Fibroblast of skin of left biceps (primary cell): Measurements from ENCODE around the gene SYNJ2.
"Not testable (repeated sequence)": the region's sequence is repeated elsewhere in the genome, so short reads cannot be mapped to it uniquely, and the experiment has no call there.

Experiments used
- DNase-seq, 2 experiments: peaks; one replicate each; pipeline ENCODE4 v3.0.0-alpha.2; 2013; ENCODE audit warnings: low read depth in 2 of 2

Gene SYNJ2

GRCh38 chr6:157956171-157956730 lies 25.4 kb upstream of the SYNJ2 start:
- no peak for DNase-seq

DNA sequence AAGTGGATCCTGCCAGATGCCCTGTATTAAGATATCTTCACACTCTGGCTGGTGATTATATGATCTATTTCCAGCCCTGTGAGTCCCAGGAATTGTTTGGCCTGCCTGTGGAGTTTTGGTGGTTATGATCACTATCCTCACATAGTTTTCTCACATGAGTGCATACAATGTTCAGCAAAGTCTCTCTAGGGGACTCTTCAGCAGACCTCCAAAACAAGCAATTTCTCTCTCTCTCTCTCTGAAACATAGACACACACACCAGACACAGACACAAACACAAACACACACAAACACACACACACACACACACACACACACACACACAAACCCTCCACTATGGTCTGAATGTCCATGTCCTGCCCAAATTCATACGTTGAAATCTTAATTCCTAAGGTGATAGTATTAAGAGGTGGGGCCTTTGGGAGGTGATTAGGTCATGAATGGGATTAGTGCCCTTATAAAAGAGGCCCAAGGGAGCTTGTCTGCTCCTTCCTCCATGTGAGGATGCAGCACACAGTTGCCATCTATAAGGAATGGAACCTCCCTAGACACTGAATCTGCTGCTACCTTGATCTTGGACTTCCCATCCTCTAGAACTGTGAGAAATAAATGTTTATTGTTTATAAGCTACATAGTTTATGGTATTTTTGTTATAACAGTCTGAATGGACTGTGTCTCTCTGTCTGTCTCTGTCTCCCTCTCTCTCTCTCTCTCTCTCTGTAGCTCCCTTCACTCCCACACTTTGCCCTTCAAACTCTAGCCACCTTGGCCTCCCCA lies 22.0 kb upstream of the SYNJ2 start:
- no peak for DNase-seq

- no peak for DNase-seq
These were observed 20.4 kb upstream of the SYNJ2 start for GRCh38 chr6:157961153-157961831.

GRCh38 chr6:157961832-157962575 lies 19.7 kb upstream of the SYNJ2 start:
- no peak for DNase-seq

- DNase-seq: peak; percentile 47 to 48
These were observed 18.9 kb upstream of the SYNJ2 start for GRCh38 chr6:157962601-157963302.

GRCh38 chr6:157964100-157964499 lies 17.6 kb upstream of the SYNJ2 start:
- DNase-seq: no peak

DNA sequence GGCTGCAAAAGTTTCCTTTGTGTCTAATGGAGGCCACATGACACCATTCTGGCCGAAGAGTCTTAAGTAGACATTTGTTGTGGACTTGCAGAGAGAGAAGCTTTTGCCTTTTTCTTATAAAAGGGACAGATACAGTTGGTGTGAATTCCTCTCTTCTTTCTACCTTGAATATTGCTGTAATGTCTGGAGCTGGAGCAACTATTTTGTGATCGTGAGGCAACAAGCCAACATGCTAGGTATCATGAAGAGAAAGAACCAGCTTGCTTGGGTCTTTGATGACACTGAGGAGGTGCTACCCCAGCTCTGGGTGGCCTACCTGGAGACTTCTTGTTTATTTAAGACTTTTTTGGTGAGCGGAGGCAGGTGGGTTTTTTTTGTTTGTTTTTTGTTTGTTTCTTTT lies 16.3 kb upstream of the SYNJ2 start:
- DNase-seq: no peak

GRCh38 chr6:157966589-157966977 lies 15.1 kb upstream of the SYNJ2 start:
- no peak for DNase-seq

GRCh38 chr6:157967020-157967419 lies 14.6 kb upstream of the SYNJ2 start:
- DNase-seq: no peak

- no peak for DNase-seq
These were observed 14.2 kb upstream of the SYNJ2 start for GRCh38 chr6:157967486-157967885.

GRCh38 chr6:157972177-157972576 lies 9.5 kb upstream of the SYNJ2 start:
- not testable (repeated sequence) for DNase-seq

DNA sequence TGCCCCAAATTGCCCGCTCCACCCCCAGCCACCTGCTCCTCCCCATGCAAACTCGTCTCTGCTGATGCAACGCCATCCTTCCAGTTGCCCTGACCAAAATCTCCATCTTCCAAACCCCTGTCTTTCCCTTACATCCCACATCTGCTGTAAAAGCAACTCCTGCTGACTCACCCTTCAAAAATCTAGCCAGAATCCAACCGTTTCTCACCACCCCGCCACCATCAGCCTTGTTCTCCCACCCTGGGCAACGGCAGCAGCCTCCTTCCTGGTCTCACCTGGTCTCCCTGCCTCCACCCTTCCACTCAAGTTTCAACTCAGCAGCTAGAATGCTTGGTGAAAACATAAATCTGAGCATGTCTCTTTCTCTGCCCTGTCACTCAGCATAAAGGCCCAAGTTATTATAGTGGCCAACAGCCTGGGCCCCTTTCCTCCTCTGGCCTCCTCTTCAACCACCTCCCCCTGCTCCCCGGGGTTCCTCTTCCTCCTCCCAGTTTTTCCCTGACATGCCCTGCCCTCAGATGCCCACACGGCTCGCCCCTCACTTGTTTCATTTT lies 7.2 kb upstream of the SYNJ2 start:
- DNase-seq: peak in 1 of 2 experiments; percentile 37

DNA sequence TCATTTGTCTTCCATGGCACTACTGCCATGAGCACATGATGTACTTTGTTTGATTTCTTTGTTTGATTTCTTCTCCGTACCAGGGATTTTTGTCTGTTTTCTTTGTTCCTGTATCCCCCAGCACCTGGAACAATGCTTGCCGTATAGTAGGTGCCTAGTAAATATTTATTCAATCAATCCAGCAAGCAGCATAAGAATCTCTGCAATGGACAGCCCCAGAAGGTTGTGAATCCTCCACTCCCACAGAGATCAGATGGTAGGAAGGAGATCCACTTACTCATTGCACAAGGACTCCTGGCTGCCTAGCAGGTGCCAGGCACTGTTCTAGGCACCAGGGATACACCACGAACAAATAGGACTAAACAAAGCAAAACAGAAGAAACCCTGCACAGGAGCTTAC lies 6.7 kb upstream of the SYNJ2 start:
- DNase-seq: no peak

DNA sequence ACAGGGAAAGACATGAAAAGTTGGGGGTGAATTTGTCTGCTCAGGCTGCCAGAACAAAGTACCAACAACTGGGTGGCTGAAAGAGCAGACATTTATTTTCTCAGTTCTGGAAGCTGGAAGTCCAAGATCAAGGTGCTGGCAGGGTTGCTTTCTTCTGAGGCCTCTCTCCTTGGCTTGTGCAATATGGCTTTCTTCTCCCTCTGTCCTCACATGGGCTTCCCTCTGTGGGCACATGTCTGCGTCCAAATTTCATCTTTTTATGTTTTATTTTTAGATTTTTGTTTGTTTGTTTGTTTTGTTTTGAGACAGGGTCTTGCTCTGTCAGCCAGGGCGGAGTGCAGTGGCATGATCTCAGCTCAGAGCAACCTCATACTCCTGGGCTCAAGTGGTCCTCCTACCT lies 6.2 kb upstream of the SYNJ2 start:
- DNase-seq: no peak

- no peak for DNase-seq
These were observed 5.1 kb upstream of the SYNJ2 start for GRCh38 chr6:157976345-157977175.

DNA sequence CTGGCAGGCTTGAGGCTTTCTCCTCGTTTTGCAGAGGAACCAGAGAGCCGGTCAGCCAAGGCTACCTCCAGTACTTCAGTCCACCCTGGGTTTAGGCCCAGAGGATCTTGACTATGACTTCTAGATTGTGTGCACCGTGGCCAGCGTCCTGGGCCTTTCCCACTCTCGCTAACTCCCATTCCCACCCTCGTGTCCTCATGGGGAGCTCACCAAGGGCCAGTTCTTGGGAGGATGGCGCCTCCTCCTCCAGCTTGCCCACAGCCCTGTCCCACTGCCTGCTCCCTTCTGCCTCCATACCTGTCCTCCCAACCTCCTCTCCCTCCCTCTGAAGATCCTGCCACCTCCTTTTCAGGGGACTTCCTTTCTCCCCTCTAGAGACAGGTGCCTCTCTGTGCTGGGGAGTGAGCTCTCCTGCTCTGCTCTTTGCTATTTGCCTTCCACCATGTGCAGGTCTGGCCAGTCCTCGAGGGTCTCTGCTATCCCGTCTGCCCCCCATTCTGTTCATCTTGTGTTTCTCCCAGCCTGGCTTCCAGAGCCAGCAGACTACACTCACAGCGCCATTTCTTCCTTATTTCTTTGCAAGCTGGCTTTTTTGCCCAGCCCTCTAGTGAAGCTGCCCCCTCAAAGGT lies 4.4 kb upstream of the SYNJ2 start:
- DNase-seq: no peak

DNA sequence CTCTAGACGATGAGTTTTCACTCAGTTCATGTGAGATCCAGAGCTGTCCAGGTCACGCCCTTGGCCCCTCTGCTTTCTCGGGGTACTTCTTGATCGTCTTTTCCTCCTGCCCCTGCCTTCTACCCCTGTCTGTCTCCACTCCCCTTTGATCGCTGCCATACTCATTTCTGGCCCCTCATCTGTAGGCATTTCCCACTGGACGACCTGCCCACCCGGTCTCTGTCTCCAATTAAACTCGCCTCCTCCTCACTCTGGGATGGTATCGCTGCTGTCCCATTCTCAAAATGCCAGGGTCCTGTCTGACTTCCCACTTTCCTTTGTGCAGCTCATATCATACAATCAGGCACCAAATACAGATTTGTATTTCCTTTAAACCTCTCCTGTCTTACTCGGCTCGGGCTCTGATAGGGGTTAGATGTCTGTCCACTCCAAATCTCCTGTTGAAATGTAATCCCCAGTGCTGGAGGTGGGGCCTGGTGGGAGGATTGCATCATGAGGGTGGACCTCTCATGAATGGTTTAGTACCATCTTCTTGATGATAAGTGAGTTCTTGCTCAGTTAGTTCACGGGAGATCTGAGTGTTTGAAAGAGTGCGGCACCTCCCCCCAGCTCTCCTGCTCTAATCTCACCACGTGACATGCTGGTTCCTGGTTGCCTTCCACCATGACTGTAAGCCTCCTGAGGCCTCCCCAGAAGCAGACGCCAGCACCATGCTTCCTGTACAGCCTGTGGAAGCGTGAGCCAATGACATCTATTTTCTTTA lies 3.5 kb upstream of the SYNJ2 start:
- no peak for DNase-seq

GRCh38 chr6:157980288-157981131 lies 1.2 kb upstream of the SYNJ2 start:
- DNase-seq: no peak

DNA sequence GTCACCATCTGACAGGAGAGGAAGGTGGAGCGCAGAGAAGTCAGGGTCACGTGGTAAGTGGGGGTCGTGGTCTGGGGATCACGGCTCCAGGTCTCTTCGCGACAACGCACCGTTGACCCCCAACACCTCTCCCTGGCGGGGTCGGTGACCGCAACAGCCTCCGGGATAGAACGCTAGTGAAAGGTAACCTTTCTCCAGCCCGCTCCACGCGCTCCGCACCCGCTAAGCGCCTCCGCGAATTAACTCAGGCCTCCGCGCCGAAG lies 600 bp upstream of the SYNJ2 start:
- no peak for DNase-seq
